ENCODE data around the gene AASDHPPT.

The AASDHPPT gene

GRCh38 chr11:106086850-106087249 is 9.4 kb downstream of the AASDHPPT start:
- no peak for DNase-seq

- DNase-seq: peak; percentile 37
Observed at GRCh38 chr11:106087815-106088435, 10.5 kb downstream of the AASDHPPT start.

DNA sequence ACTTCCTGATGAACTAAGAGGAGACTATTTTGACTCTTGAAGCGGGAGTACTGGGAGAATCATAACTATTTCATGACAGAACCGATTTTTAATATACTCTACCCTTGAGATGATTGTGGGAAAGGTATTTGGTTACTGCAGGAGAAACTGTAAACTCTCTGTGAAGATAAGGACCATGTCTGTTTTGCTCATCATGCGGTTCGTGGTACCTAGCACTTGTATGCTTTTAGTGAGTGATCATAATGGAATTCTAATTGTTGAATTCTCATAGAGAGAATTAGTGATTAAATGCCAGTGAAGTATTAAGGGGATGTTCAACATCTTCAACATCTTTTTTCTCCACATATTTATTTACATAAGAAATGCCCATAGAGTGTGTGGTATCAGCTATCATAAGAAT is 11.4 kb downstream of the AASDHPPT start:
- DNase-seq: no peak

- no peak for DNase-seq
Observed at GRCh38 chr11:106091480-106092123, 14.1 kb downstream of the AASDHPPT start.

DNA sequence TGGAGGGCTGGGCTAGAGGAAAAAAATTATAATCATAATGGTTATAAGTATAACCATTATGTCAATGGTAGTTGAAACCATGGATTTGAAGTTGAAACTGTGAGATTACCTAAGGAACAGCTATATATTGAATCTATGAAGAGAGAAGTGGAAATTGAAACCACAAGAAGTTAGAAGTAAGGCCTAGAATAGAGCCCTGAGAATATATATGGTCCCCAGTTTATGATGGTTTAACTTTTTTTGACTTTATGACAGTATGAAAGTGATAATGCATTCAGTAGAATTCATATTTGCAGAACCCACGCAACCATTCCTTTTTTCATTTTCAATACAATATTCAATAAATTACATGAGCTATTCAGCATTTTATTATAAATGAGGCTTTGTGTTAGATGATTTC is 15.0 kb downstream of the AASDHPPT start:
- DNase-seq: no peak

GRCh38 chr11:106098893-106099553 is 21.6 kb downstream of the AASDHPPT start:
- no peak for DNase-seq

- no peak for DNase-seq
Observed at GRCh38 chr11:106101370-106101769, 23.9 kb downstream of the AASDHPPT start.

GRCh38 chr11:106101819-106102218 is 24.4 kb downstream of the AASDHPPT start:
- no peak for DNase-seq

GRCh38 chr11:106105986-106106385 is 28.5 kb downstream of the AASDHPPT start:
- DNase-seq: no peak

GRCh38 chr11:106121570-106122320 is 44.3 kb downstream of the AASDHPPT start:
- DNase-seq: no peak

- DNase-seq: no peak
Observed at GRCh38 chr11:106127604-106128003, 50.1 kb downstream of the AASDHPPT start.

DNA sequence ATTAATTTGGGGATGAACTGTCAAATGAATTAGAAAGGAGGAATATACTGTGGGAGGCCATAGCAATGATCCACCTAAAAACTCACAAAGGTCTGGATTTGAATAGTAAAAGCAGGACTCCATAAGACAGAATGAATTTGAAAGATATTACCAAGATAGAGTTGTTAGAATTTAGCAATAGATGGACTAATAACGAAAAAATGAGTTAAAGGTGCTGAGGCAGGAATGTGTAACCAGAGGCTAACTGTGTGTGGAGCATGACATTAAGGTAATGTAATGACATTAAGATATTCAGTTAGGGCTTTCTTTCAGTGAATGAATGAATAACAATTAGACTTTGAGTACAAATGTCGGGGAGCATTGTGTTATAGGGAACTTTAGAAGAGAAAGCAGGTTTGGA is 51.3 kb downstream of the AASDHPPT start:
- DNase-seq: no peak

DNA sequence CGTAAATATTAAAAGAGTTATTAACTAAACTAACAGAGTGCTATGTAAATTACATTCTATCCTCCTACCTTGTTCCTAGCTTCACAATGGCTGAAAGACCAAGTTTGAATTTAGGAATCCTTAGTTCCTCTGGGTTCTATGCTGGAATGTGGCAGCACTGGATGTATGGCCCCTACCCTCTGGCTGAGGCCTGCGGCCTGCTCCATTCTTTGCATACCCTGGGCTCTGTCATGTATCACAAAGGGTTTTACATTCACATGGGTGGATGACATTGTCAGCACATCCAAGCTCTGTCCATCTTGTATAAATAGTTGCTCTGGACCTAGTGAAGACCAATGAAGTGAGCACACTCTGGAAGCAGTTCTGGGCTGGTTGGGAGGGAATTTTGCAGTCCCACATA is 54.5 kb downstream of the AASDHPPT start:
- no peak for DNase-seq

GRCh38 chr11:106132582-106133354 is 55.3 kb downstream of the AASDHPPT start:
- DNase-seq: no peak

- no peak for DNase-seq
Observed at GRCh38 chr11:106133529-106133928, 56.1 kb downstream of the AASDHPPT start.

- no peak for DNase-seq
Observed at GRCh38 chr11:106137061-106137460, 59.6 kb downstream of the AASDHPPT start.

DNA sequence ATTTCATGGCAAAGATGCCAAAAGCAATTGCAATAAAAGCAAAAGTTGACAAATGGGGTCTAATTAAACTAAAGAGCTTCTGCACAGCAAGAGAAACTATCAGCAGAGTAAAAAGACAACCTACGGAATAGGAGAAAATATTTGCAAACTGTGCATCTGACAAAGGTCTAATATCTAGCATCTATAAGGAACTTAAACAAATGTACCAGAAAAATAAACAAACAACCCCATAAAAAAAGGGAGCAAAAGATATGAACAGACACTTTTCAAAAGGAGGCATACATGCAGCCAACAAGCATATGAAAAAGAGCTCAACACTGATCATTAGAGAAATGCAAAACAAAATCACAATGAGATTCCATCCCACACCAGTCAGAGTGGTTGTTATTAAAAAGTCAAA is 60.3 kb downstream of the AASDHPPT start:
- DNase-seq: no peak
